Measurements from ENCODE around the gene PSMD1.

GRCh38 chr2:231123362-231123898, 66.8 kb downstream of the PSMD1 start:
- TF ChIP-seq, protein P1, sequence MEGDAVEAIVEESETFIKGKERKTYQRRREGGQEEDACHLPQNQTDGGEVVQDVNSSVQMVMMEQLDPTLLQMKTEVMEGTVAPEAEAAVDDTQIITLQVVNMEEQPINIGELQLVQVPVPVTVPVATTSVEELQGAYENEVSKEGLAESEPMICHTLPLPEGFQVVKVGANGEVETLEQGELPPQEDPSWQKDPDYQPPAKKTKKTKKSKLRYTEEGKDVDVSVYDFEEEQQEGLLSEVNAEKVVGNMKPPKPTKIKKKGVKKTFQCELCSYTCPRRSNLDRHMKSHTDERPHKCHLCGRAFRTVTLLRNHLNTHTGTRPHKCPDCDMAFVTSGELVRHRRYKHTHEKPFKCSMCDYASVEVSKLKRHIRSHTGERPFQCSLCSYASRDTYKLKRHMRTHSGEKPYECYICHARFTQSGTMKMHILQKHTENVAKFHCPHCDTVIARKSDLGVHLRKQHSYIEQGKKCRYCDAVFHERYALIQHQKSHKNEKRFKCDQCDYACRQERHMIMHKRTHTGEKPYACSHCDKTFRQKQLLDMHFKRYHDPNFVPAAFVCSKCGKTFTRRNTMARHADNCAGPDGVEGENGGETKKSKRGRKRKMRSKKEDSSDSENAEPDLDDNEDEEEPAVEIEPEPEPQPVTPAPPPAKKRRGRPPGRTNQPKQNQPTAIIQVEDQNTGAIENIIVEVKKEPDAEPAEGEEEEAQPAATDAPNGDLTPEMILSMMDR (IDR thresholded peaks at IDR 0.05), result no peak
- TF ChIP-seq POLR2AphosphoS5 (IDR thresholded peaks at IDR 0.05) (no peak), POLR2A (IDR thresholded peaks at IDR 0.05) (no peak), EP300 (IDR thresholded peaks at IDR 0.05; ENCODE audit: low read depth) (no peak)
